ENCODE results near the gene ELL.

GRCh38 chr19:18437491-18438330 lies 84.2 kb downstream of the ELL start, which contains the start of gene ISYNA1:
- TF ChIP-seq CTCF (IDR thresholded peaks at IDR 0.05) = no peak
- TF ChIP-seq POLR2AphosphoS5 (IDR thresholded peaks at IDR 0.05) = no peak
